ENCODE results near the gene DPP6. TPM values are rescaled to one million over a fixed set of nuclear protein-coding genes. Genes with fewer than 3 reads are reported as not detected.

Gene DPP6
- total and polyA plus RNA-seq, 8 donors = 0.29 to 1.2 (median 0.57) TPM

DNA sequence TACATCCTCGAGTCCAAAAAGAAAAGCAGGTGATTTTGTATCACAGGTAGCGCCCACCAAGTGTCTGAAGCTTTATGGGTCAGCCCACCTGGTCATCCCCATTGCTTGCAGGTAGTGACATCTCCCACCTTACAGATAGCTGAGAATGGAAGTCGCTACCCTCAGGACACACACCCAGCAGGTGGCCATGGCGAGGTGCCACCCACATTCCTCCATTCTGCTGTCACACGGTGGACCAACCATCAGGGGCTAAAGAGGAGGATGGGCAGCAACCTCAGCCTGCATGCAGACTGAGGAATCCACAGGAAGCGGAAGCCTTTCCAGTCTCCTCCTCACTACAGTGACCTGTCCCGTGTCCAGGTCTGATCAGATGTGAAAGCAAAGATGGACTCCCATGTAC lies 787.9 kb downstream of the DPP6 start:
- no peaks in the 10 kb centered on the region for H3K27me3 ChIP-seq
- DNase-seq = no peak
- no peaks in the 10 kb centered on the region for H3K36me3 ChIP-seq
- no peak overlapping the region for H3K4me3 ChIP-seq
- H3K27ac ChIP-seq = no peak overlapping the region
- H3K9me3 ChIP-seq = no peaks in the 10 kb centered on the region
- ATAC-seq = no peak
- H3K4me1 ChIP-seq = no peaks in the 10 kb centered on the region
- intact Hi-C loops (cut with DNase I) = no loop called here
- TF ChIP-seq, protein P1, sequence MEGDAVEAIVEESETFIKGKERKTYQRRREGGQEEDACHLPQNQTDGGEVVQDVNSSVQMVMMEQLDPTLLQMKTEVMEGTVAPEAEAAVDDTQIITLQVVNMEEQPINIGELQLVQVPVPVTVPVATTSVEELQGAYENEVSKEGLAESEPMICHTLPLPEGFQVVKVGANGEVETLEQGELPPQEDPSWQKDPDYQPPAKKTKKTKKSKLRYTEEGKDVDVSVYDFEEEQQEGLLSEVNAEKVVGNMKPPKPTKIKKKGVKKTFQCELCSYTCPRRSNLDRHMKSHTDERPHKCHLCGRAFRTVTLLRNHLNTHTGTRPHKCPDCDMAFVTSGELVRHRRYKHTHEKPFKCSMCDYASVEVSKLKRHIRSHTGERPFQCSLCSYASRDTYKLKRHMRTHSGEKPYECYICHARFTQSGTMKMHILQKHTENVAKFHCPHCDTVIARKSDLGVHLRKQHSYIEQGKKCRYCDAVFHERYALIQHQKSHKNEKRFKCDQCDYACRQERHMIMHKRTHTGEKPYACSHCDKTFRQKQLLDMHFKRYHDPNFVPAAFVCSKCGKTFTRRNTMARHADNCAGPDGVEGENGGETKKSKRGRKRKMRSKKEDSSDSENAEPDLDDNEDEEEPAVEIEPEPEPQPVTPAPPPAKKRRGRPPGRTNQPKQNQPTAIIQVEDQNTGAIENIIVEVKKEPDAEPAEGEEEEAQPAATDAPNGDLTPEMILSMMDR (IDR thresholded peaks at IDR 0.05) = no peak

DNA sequence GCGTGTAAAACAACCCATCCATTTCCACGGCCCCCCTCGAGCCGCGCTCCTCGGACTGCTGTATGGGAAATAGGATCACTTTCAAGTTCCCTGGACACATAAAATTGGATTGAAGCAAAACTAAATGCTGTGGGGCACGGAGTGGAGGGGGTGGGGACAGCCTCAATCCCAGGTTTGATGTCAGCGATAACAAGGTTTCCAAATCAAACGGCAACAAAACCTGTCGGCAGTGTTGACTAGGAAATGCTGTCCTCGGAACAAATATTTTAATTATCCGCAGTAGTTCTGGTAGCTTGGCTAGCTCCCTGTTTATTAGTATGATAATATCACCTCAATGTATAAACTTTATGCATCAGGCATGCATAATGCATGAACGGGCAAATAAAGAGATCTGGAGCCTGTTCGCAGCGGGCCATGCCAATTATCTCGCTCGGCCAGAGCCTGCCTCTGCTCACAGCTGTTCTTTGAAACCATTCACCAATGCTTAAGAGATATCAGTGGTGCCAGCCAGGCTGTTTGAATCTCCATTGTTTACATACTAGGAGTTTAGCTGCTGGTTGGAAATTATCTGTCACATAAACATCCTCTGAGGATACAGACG lies 789.6 kb downstream of the DPP6 start:
- ATAC-seq = no peak
- Histone ChIP-seq H3K36me3 (no peaks in the 10 kb centered on the region), H3K27me3 (no peaks in the 10 kb centered on the region), H3K4me1 (no peaks in the 10 kb centered on the region), H3K9me3 (no peaks in the 10 kb centered on the region), H3K4me3 (no peak overlapping the region), H3K27ac (no peak overlapping the region)
- no peak for DNase-seq
- TF ChIP-seq, protein P1 (IDR thresholded peaks at IDR 0.05) = no peak
- intact Hi-C loops (cut with DNase I) = no loop called here

DNA sequence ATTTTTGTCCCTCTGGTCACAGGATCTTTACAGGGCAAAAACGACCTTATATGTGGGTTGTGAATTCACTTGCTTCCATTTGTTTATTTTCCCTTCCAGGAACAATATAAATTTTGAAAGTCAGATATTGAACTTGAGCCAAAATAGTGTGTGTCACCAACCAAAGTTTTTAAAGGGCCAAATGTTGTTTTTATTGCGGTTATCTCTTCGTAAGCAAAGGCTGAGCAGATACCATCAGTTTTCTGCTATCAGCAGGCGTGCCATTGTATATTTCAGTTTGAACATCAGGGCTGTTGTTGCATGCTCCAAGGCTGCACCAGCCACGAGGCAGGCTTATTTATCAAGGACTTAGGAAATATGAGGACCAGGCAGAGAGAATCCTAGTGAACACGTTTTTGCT lies 790.4 kb downstream of the DPP6 start:
- Histone ChIP-seq H3K9me3 (no peaks in the 10 kb centered on the region), H3K27ac (no peak overlapping the region), H3K36me3 (no peaks in the 10 kb centered on the region), H3K27me3 (no peaks in the 10 kb centered on the region), H3K4me3 (no peak overlapping the region), H3K4me1 (no peaks in the 10 kb centered on the region)
- DNase-seq = no peak
- intact Hi-C loops (cut with DNase I) = no loop called here
- no peak for ATAC-seq
- TF ChIP-seq, protein P1 (IDR thresholded peaks at IDR 0.05) = no peak

DNA sequence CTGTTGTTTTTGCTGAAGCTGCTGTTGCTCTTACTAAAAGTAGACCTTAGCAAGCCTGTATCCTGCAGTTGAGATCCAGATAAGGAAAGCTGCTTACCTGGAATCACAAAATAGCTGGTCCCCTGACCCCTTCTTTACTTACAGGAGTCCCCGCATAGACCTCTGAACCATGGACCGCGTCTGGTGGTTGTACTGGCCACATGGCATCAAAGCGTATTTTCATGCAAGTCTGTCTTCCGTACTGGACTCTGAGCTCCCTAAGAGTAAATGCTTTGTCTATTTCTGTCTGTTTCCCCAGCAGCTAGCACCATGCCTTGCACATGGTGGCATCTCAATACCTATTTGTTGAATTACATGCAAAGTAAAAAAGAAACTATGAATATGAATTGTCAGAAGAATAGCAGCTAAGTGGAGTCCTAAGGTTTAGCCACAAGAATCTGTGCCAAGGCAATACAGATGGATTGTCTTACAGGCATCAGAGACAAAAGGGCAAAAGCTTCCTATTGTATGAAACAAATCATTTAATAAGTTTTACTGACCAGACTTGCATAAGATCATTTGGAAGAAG lies 791.6 kb downstream of the DPP6 start:
- Histone ChIP-seq H3K36me3 (no peaks in the 10 kb centered on the region), H3K27ac (no peak overlapping the region), H3K9me3 (no peaks in the 10 kb centered on the region), H3K4me3 (no peak overlapping the region), H3K27me3 (no peaks in the 10 kb centered on the region), H3K4me1 (no peaks in the 10 kb centered on the region)
- intact Hi-C loops (cut with DNase I) = no loop called here
- TF ChIP-seq, protein P1 (IDR thresholded peaks at IDR 0.05) = no peak
- ATAC-seq = no peak
- DNase-seq = no peak

DNA sequence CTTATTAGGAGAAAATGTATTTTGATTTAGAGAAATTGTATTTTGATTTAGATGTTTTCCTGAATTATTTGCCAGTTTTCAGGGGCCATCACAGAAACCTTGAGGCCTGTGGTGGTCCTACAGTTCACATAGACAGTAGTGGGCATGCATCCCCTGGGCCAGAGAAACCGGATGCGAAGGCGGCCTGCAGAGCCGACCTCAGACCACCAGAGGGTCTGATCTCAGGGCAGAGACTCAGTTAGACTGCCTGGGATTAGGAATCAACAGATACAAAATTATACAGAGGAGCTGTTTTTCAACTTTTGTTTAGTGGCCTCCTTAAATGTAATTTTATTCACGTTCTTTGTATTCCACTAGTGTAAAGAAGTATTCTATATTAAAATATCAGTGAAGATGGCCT lies 792.3 kb downstream of the DPP6 start:
- ATAC-seq = no peak
- intact Hi-C loops (cut with DNase I) = no loop called here

More for the DNA sequence above, 792.3 kb downstream of the DPP6 start:
- Histone ChIP-seq H3K27me3 (no peaks in the 10 kb centered on the region), H3K4me1 (no peaks in the 10 kb centered on the region), H3K36me3 (no peaks in the 10 kb centered on the region), H3K4me3 (no peak overlapping the region), H3K9me3 (no peaks in the 10 kb centered on the region), H3K27ac (no peak overlapping the region)
- TF ChIP-seq, protein P1 (IDR thresholded peaks at IDR 0.05) = no peak
- DNase-seq = no peak

Measured in left lung (tissue), 10 donors.